PC-9 (cell line): ENCODE results near the gene PTOV1.

Experiments used
- CTCF ChIP-seq: fragments of 200-600 bp; sonication (generic); conservative IDR thresholded peaks from 2 replicates; pipeline ENCODE4 v1.6.1; 2017; ENCODE audit warnings: mixed run types, antibody characterized with exemption, mild to moderate bottlenecking, moderate library complexity
- EZH2 ChIP-seq: fragments of 200-600 bp; sonication (generic); IDR thresholded peaks from 2 replicates; pipeline ENCODE4 v1.8.0; 2017; ENCODE audit warnings: antibody characterized with exemption, low read depth

DNA sequence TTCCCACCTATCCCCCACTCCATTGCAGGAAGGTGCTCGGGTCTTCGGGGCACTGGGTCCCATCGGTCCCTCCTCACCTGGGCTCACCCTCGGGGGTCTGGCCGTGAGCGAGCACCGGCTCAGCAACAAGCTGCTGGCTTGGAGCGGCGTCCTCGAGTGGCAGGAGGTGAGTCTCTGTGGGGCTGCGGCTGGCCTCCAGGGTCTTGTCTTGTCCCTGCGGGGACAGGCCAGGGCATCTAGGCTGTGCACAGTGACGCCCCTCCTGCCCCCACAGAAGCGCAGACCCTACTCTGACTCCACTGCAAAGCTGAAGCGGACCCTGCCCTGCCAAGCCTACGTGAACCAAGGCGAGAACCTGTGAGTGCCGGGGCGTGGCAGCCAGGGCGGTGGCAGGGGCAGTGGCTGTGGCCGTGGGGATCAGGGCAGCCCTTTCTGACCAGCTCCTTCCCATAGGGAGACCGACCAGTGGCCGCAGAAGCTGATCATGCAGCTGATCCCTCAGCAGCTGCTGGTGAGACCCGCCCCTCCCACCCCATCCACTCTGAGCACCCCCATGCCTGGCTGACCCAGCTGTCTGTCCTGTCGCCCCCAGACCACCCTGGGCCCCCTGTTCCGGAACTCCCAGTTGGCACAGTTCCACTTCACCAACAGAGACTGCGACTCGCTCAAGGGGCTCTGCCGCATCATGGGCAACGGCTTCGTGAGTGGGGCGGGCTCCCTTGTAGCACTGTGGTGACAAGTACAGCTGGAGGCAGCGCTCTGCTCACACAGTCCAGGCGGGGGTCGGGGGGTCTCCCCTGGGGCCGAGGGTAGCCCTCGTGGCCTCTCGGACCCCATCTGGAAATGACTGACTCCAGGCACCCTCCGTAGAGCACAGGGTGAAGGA lies 3.7 kb downstream of the PTOV1 start:
- TF ChIP-seq CTCF (no peak), EZH2 (no peak)
